Stimulated activated naive CD8-positive, alpha-beta T cell treated with anti-CD3 and anti-CD28 coated beads, Interleukin-15, amount 100 ng/mL, for 72 hours (primary cell): ENCODE results near the gene KARS1.
"Not testable (repeated sequence)": the region's sequence is repeated elsewhere in the genome, so short reads cannot be mapped to it uniquely, and the experiment has no call there.

Source experiments
- ATAC-seq: fragments of 150-1000 bp; cut with Tn5 transposase; 2 replicates; pipeline ENCODE4 v1.10.0; 2021; ENCODE audit warnings: mild to moderate bottlenecking, moderate library complexity
- DNase-seq, 2 donors: peaks; one replicate each; pipeline ENCODE4 v3.0.0; 2021 to 2022
- H3K27ac Mint-ChIP-seq, 2 donors: one replicate each; pipeline ENCODE4 v1.8.0; 2022; ENCODE audit warnings: mild to moderate bottlenecking in 2 of 2, mixed read lengths in 2 of 2, moderate library complexity in 2 of 2
- H3K27me3 Mint-ChIP-seq: one replicate; pipeline ENCODE4 v1.8.0; 2022; ENCODE audit warnings: mixed read lengths
- H3K4me1 Mint-ChIP-seq: one replicate; pipeline ENCODE4 v1.8.0; 2022; ENCODE audit warnings: mild to moderate bottlenecking, mixed read lengths
- H3K4me3 Mint-ChIP-seq, 2 donors: one replicate each; pipeline ENCODE4 v1.8.0; 2022; ENCODE audit warnings: mild to moderate bottlenecking in 2 of 2, mixed read lengths in 2 of 2, moderate library complexity in 1 of 2
- H3K9me3 Mint-ChIP-seq, 2 donors: one replicate each; pipeline ENCODE4 v1.8.0; 2022; ENCODE audit warnings: mixed read lengths in 2 of 2

KARS1 gene

GRCh38 chr16:75614066-75614897, 33.2 kb downstream of the KARS1 start:
- Mint-ChIP-seq H3K4me1 (no peaks in the 10 kb centered on the region), H3K4me3 (no peak overlapping the region), H3K27me3 (no peaks in the 10 kb centered on the region), H3K27ac (no peak overlapping the region), H3K9me3 (no peaks in the 10 kb centered on the region)
- ATAC-seq (no peak), DNase-seq (no peak)

GRCh38 chr16:75606507-75606906, 41.0 kb downstream of the KARS1 start:
- H3K27ac Mint-ChIP-seq, result no peak overlapping the region
- ATAC-seq (no peak), DNase-seq (no peak)
- H3K9me3 Mint-ChIP-seq, result peaks cover 0 to 12% of the 10 kb centered on the region in 2 donors
- no peaks in the 10 kb centered on the region for H3K27me3 Mint-ChIP-seq
- peaks cover 6% of the 10 kb centered on the region for H3K4me1 Mint-ChIP-seq
- H3K4me3 Mint-ChIP-seq, result no peak overlapping the region

- DNase-seq (no peak), ATAC-seq (no peak)
- H3K27ac Mint-ChIP-seq, result no peak overlapping the region
- H3K27me3 Mint-ChIP-seq, result no peaks in the 10 kb centered on the region
- H3K4me3 Mint-ChIP-seq, result no peak overlapping the region
- peaks cover 0 to 12% of the 10 kb centered on the region in 2 donors for H3K9me3 Mint-ChIP-seq
- H3K4me1 Mint-ChIP-seq, result peaks cover 6% of the 10 kb centered on the region
Observed at GRCh38 chr16:75603241-75603640, 44.2 kb downstream of the KARS1 start.

- Mint-ChIP-seq H3K4me1 (peaks cover 13% of the 10 kb centered on the region), H3K9me3 (peaks cover 0 to 12% of the 10 kb centered on the region in 2 donors), H3K4me3 (no peak overlapping the region), H3K27ac (peak overlapping the region in 1 of 2 donors; percentile 59), H3K27me3 (no peaks in the 10 kb centered on the region)
- no peak for DNase-seq
- no peak for ATAC-seq
Observed at GRCh38 chr16:75599452-75600277, 47.8 kb downstream of the KARS1 start.

GRCh38 chr16:75593825-75594820, 53.3 kb downstream of the KARS1 start:
- Mint-ChIP-seq H3K4me3 (peak overlapping the region in 1 of 2 donors; percentile 5), H3K4me1 (peaks cover 22% of the 10 kb centered on the region), H3K27me3 (no peaks in the 10 kb centered on the region), H3K27ac (peak overlapping the region; percentile 36 to 77), H3K9me3 (no peaks in the 10 kb centered on the region)
- DNase-seq, result peak in 1 of 2 donors; percentile 14
- peak; percentile 90 for ATAC-seq

- Mint-ChIP-seq H3K9me3 (no peaks in the 10 kb centered on the region), H3K27ac (no peak overlapping the region), H3K27me3 (no peaks in the 10 kb centered on the region), H3K4me3 (no peak overlapping the region), H3K4me1 (peaks cover 22% of the 10 kb centered on the region)
- no peak for ATAC-seq
- no peak for DNase-seq
Observed at GRCh38 chr16:75593308-75593707, 54.2 kb downstream of the KARS1 start.

- peaks cover 22% of the 10 kb centered on the region for H3K4me1 Mint-ChIP-seq
- H3K27me3 Mint-ChIP-seq, ATAC-seq, H3K27ac Mint-ChIP-seq, DNase-seq, H3K9me3 Mint-ChIP-seq, H3K4me3 Mint-ChIP-seq: not testable (repeated sequence)
Observed at GRCh38 chr16:75591927-75592326, 55.5 kb downstream of the KARS1 start.

- ATAC-seq, result no peak
- no peaks in the 10 kb centered on the region for H3K9me3 Mint-ChIP-seq
- no peak for DNase-seq
- H3K4me3 Mint-ChIP-seq, result no peak overlapping the region
- H3K27ac Mint-ChIP-seq, result no peak overlapping the region
- no peaks in the 10 kb centered on the region for H3K27me3 Mint-ChIP-seq
- H3K4me1 Mint-ChIP-seq, result peaks cover 22% of the 10 kb centered on the region
Observed at GRCh38 chr16:75590920-75591843, 56.3 kb downstream of the KARS1 start.

GRCh38 chr16:75589306-75589705, 58.2 kb downstream of the KARS1 start:
- Mint-ChIP-seq H3K9me3 (no peaks in the 10 kb centered on the region), H3K4me1 (peaks cover 12% of the 10 kb centered on the region), H3K4me3 (no peak overlapping the region), H3K27ac (no peak overlapping the region), H3K27me3 (no peaks in the 10 kb centered on the region)
- DNase-seq, result no peak
- ATAC-seq, result no peak

GRCh38 chr16:75588716-75589115, 58.7 kb downstream of the KARS1 start:
- peak overlapping the region in 1 of 2 donors; percentile 28 for H3K27ac Mint-ChIP-seq
- DNase-seq (no peak), ATAC-seq (no peak)
- H3K4me1 Mint-ChIP-seq, result peaks cover 6% of the 10 kb centered on the region
- no peaks in the 10 kb centered on the region for H3K9me3 Mint-ChIP-seq
- no peaks in the 10 kb centered on the region for H3K27me3 Mint-ChIP-seq
- no peak overlapping the region for H3K4me3 Mint-ChIP-seq

GRCh38 chr16:75584108-75584507, 63.4 kb downstream of the KARS1 start:
- Mint-ChIP-seq H3K4me1 (peaks cover 5% of the 10 kb centered on the region), H3K9me3 (no peaks in the 10 kb centered on the region)

GRCh38 chr16:75579281-75579834, 68.1 kb downstream of the KARS1 start:
- H3K4me1 Mint-ChIP-seq, result peaks cover 22% of the 10 kb centered on the region
- ATAC-seq, result no peak

More at GRCh38 chr16:75584108-75584507, 63.4 kb downstream of the KARS1 start:
- DNase-seq (no peak), ATAC-seq (no peak)
- H3K4me3 Mint-ChIP-seq, result no peak overlapping the region
- no peaks in the 10 kb centered on the region for H3K27me3 Mint-ChIP-seq
- H3K27ac Mint-ChIP-seq, result no peak overlapping the region

GRCh38 chr16:75578725-75579124, 68.7 kb downstream of the KARS1 start:
- DNase-seq (no peak), ATAC-seq (no peak)
- no peaks in the 10 kb centered on the region for H3K9me3 Mint-ChIP-seq
- H3K4me1 Mint-ChIP-seq, result peaks cover 27% of the 10 kb centered on the region
- no peak overlapping the region for H3K4me3 Mint-ChIP-seq
- H3K27ac Mint-ChIP-seq, result peak overlapping the region; percentile 7 to 77
- H3K27me3 Mint-ChIP-seq, result no peaks in the 10 kb centered on the region

More at GRCh38 chr16:75579281-75579834, 68.1 kb downstream of the KARS1 start:
- DNase-seq, result no peak
- H3K27ac Mint-ChIP-seq, result no peak overlapping the region
- H3K4me3 Mint-ChIP-seq, result no peak overlapping the region
- no peaks in the 10 kb centered on the region for H3K9me3 Mint-ChIP-seq
- H3K27me3 Mint-ChIP-seq, result no peaks in the 10 kb centered on the region

- no peak for ATAC-seq
- no peak for DNase-seq
- Mint-ChIP-seq H3K27me3 (no peaks in the 10 kb centered on the region), H3K4me1 (peaks cover 27% of the 10 kb centered on the region), H3K4me3 (no peak overlapping the region), H3K27ac (peak overlapping the region in 1 of 2 donors; percentile 74), H3K9me3 (no peaks in the 10 kb centered on the region)
Observed at GRCh38 chr16:75578212-75578611, 69.3 kb downstream of the KARS1 start.
